HepG2 (cell line): ENCODE measurements around the gene NPR3.

Source experiments
- BHLHE40 ChIP-seq: IDR thresholded peaks from 2 replicates; pipeline ENCODE4 v1.6.1; 2011; ENCODE audit warnings: low read length, improper control_type of control experiment
- CEBPG ChIP-seq: IDR thresholded peaks from 2 replicates; pipeline ENCODE4 v1.6.1; 2016
- EZH2 ChIP-seq: conservative IDR thresholded peaks from 2 replicates; pipeline ENCODE4 v1.6.1; 2012; ENCODE audit warnings: mild to moderate bottlenecking, low read depth, low read length, moderate library complexity
- MEIS2 ChIP-seq: sonication (generic); formaldehyde crosslinking; IDR thresholded peaks from 2 replicates; pipeline ENCODE4 v1.9.0; 2021; ENCODE audit warnings: mild to moderate bottlenecking, missing genetic modification reagents
- NFYC ChIP-seq: IDR thresholded peaks from 2 replicates; pipeline ENCODE4 v1.6.1; 2016; ENCODE audit warnings: missing genetic modification reagents, missing compliant biosample characterization
- POLR2A ChIP-seq, 2 experiments: IDR thresholded peaks; 2 replicates each; pipeline ENCODE4 v1.6.1; 2011; ENCODE audit warnings: low read depth in 2 of 2, low read length in 2 of 2, mild to moderate bottlenecking in 1 of 2, moderate library complexity in 1 of 2; ENCODE audit not compliant: insufficient read depth in 1 of 2
- REST ChIP-seq, 2 experiments: IDR thresholded peaks; 2 replicates each; pipeline ENCODE4 v1.6.1; 2011 to 2012; ENCODE audit warnings: low read length in 2 of 2, borderline replicate concordance in 1 of 2, low read depth in 1 of 2, mild to moderate bottlenecking in 1 of 2, moderate library complexity in 1 of 2
- U2AF2 ChIP-seq: fragments of 200-400 bp; formaldehyde crosslinking; IDR thresholded peaks from 2 replicates; pipeline ENCODE4 v1.6.1; 2017; ENCODE audit warnings: low read depth, mild to moderate bottlenecking, low read length
- ZSCAN30 ChIP-seq: sonication (generic); formaldehyde crosslinking; IDR thresholded peaks from 2 replicates; pipeline ENCODE4 v1.5.0; 2020; ENCODE audit warnings: mild to moderate bottlenecking, missing genetic modification reagents
- TF ChIP-seq, protein P1 (sequence below): sonication (generic); formaldehyde crosslinking; IDR thresholded peaks from 2 replicates; pipeline ENCODE4 v1.5.0; 2020; ENCODE audit warnings: mild to moderate bottlenecking, missing genetic modification reagents, moderate library complexity
- TF ChIP-seq, protein P2 (sequence below), 2 experiments: sonication (generic) in 1 of 2; formaldehyde crosslinking in 1 of 2; IDR thresholded peaks; 2 replicates each; pipeline versions ENCODE4 v1.5.1 to v1.6.1; 2011 to 2020; ENCODE audit warnings: borderline replicate concordance in 1 of 2, low read depth in 1 of 2, low read length in 1 of 2, mild to moderate bottlenecking in 1 of 2, missing genetic modification reagents in 1 of 2, moderate library complexity in 1 of 2

DNA sequence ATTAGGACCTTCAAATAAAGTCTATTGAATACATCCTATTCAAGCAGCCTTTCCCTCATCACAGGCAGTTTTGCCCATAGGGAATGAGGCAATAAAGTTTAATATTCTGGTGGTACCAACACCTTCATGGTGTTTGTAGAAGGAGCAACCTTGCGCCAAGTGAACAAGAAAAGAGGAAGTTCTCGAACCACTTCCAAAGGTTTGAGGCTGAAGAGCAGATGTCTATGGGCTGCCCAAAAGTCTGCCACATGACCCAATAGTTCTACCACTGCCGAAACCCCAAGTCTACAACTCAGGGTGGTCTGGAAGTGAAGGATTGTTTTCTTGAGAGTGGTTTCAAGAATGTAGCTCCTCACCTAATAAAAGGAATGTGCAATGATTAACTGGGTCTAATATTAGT, 123.1 kb downstream of the NPR3 start:
- TF ChIP-seq POLR2A (IDR thresholded peaks at IDR 0.05; ENCODE audit: insufficient read depth in 1 of 2, low read depth in 2 of 2, low read length in 2 of 2), result no peak
- TF ChIP-seq U2AF2, result no peak
- no peak for TF ChIP-seq REST (IDR thresholded peaks at IDR 0.05; ENCODE audit: borderline replicate concordance in 1 of 2, low read depth in 1 of 2, low read length in 2 of 2)
- TF ChIP-seq, protein P1, sequence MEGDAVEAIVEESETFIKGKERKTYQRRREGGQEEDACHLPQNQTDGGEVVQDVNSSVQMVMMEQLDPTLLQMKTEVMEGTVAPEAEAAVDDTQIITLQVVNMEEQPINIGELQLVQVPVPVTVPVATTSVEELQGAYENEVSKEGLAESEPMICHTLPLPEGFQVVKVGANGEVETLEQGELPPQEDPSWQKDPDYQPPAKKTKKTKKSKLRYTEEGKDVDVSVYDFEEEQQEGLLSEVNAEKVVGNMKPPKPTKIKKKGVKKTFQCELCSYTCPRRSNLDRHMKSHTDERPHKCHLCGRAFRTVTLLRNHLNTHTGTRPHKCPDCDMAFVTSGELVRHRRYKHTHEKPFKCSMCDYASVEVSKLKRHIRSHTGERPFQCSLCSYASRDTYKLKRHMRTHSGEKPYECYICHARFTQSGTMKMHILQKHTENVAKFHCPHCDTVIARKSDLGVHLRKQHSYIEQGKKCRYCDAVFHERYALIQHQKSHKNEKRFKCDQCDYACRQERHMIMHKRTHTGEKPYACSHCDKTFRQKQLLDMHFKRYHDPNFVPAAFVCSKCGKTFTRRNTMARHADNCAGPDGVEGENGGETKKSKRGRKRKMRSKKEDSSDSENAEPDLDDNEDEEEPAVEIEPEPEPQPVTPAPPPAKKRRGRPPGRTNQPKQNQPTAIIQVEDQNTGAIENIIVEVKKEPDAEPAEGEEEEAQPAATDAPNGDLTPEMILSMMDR (CRISPR knock-in tag), result no peak
- TF ChIP-seq EZH2, result no peak
- no peak for TF ChIP-seq ZSCAN30 (CRISPR knock-in tag)
- TF ChIP-seq, protein P2, sequence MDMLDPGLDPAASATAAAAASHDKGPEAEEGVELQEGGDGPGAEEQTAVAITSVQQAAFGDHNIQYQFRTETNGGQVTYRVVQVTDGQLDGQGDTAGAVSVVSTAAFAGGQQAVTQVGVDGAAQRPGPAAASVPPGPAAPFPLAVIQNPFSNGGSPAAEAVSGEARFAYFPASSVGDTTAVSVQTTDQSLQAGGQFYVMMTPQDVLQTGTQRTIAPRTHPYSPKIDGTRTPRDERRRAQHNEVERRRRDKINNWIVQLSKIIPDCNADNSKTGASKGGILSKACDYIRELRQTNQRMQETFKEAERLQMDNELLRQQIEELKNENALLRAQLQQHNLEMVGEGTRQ (IDR thresholded peaks at IDR 0.05; ENCODE audit: low read depth, low read length), result no peak
- TF ChIP-seq, protein P2 (CRISPR knock-in tag; IDR thresholded peaks at IDR 0.05; ENCODE audit: borderline replicate concordance), result no peak
- no peak for TF ChIP-seq BHLHE40
- TF ChIP-seq CEBPG (CRISPR knock-in tag), result no peak
- no peak for TF ChIP-seq MEIS2 (CRISPR knock-in tag)
- TF ChIP-seq NFYC (CRISPR knock-in tag), result no peak
